Measurements from ENCODE around the gene RFX2.

Gene RFX2

DNA sequence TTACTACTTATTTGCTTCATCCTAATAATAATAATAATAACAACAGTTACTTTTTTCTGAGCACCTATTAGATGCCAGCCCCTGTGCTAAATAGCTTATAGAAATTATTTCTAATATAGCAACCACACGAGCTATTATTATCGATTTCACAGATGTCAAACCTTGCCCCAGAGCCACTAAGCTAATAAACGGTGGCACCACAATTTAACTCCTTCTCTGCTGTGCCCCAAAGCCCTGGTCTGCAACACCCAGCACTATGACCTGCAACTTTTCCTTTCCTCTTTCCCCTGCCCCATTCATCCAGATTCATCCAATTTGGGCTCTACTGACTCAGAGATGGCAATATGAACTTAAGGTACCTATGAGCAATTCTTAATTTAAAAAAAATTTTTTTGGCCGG lies 6.4 kb downstream of the RFX2 start:
- no peak for DNase-seq (ENCODE audit: low read depth)

- no peak for DNase-seq (ENCODE audit: low read depth)
Measured at GRCh38 chr19:6103217-6103644, 7.1 kb downstream of the RFX2 start.

- DNase-seq (ENCODE audit: low read depth): no peak
Measured at GRCh38 chr19:6101991-6102390, 8.3 kb downstream of the RFX2 start.

GRCh38 chr19:6101291-6101825 lies 8.9 kb downstream of the RFX2 start:
- DNase-seq (ENCODE audit: low read depth): no peak

DNA sequence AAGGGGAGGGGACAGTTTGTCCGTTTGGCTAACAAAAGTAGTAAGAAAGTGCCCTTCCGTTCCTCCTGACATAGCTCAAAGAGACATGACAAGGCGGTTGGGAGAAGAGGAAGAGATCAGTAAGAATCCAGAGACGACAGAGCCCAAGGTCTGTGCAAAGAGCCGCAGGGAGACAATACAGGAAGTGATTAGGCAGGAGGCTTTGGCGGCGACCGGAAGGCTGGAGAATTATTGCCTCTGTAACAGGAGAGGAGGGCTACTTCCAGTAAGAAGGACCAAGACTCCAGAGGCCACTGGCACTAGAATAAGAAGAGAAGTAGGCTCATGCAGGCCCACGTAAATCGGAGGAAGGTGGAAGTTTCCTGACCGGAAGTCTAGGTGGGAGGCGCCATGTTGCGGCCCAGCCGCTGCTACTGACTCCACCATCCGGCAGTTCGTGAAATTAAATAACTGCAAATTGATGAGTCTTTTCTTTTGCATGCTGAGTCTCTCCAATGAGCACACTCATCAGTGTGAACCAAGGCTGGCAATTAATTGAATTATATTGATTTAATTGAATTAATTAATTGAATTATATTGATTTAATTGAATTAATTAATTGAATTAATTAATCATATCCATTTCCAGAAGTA lies 9.9 kb downstream of the RFX2 start:
- peak; percentile 25 for DNase-seq (ENCODE audit: low read depth)

DNA sequence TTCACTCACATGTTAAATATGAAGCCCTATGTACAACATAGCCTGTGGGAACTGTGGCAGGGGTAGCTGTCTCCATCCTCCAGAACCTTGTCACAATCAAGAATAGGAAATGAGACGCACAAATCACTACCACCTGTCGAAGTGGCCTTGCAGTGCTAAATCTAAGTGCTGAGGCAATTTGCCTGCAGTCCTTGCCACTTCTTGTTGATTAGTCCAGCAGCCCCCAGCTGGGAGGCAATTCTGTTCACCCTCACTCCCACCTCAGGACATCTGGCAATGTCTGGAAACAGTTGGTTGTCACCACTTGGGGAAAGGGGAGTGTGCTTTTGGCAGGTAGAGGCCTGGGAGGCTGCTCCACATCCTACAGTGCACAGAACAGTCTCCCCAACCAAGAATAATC lies 10.7 kb downstream of the RFX2 start:
- no peak for DNase-seq (ENCODE audit: low read depth)

- no peak for DNase-seq (ENCODE audit: low read depth)
Measured at GRCh38 chr19:6099033-6099432, 11.3 kb downstream of the RFX2 start.

DNA sequence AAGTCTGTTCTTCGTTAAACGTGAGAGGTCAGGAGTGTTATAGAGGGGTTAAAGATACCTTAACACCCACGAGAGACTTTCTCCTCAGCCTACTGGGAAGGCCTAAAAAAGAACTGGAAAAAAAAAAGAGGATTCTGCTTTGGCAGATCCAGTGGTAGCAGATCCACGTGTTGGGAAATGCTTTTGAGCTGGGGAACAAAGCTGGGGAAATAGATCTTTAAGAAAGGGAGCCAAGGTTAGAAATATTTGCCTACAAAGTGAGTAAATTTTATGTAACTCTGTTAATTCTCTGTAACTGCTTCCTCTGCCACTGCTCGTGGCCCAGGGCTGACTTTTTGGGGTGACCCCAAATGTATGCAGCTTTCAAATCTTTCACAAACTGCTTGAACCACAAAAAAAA lies 11.7 kb downstream of the RFX2 start:
- DNase-seq (ENCODE audit: low read depth): no peak

- DNase-seq (ENCODE audit: low read depth): no peak
Measured at GRCh38 chr19:6097911-6098310, 12.4 kb downstream of the RFX2 start.

DNA sequence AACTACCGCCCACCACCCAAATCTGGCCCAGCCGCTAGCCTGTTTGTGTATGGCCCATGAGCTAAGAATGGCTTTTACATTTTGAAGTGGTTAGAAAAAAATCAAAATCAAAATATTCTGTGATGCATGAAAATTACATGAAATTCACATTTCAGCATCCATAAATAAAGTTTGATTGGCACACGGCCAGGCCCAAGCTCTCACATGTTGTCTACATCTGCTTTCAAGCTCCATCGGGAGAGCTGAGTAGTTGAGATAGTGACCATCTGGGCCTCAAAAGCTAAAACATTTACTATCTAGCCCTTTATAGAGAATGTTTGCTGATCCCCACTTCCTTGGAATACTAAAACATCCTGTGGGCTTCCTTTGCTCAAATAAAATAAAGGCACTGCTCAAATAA lies 14.5 kb downstream of the RFX2 start:
- no peak for DNase-seq (ENCODE audit: low read depth)

DNA sequence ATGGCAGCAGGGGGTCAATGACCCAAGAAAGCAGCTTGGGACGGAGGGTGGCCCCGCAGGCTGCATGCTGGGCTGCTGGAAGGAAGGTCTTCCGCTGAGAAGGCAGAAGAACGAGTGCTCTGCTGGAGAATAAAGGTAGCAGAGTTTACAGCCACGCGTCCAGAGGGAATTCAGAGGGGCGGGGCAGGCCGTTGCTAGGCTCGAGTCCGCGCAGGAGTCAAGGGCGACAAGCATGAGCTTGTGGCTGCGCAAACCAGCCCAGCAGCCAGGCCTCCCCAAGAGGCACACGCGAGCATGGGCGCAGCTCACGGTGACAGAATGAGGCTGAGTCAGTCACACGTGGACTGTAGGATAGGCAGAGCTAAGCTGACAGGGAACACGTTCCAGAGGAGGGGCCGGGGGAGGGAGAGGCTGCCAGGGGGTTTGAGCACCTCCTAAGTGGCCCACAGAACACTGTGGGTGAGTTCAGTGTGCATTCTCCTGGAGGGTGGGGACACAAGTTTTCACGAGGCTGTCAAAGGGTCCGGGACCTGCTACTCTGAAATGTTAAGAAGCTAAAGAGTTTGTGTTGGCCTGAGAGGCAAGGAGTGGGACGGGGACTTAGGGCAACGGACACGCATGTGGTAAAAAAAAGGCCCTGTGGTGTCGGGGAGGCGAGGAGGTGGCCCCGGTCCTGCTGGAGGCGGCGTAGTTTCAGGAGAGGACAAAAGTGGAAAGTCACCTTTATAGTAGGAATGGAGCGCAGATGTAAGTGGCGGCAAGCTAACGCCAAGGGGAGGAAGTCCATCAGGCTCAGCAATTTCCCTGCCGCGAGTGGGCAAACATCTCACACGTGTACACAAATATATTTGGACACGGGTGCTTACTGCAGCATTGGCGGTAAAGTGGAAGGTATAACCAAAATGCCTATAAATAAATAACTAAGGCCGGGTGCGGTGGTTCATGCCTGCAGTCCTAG lies 17.7 kb downstream of the RFX2 start:
- no peak for DNase-seq (ENCODE audit: low read depth)

DNA sequence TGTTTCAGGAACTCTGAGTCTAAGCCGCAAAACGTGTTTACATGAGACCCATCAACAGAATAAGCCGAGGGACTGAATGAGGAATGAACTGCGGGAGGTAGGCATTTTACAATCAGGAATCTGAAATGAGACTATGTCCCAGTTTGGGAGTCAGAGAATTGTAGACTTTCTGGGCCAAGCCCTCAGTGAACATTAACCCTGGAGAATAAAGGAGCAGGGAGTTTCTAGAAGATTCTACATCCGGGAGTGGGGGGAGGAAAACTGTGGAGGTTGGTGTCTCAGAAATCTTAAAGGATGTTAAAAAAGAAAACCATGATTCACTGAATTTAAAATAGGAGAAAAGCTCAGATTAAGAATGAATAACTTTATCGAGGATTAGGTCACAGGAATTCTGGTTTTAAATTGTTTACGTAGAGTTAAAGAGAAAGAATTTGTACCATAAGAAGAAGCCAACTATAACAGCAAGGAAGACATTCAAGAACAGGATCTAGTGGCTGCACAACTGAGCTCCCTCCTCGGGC lies 18.5 kb downstream of the RFX2 start:
- DNase-seq (ENCODE audit: low read depth): no peak

- no peak for DNase-seq (ENCODE audit: low read depth)
Measured at GRCh38 chr19:6090634-6091033, 19.7 kb downstream of the RFX2 start.

DNA sequence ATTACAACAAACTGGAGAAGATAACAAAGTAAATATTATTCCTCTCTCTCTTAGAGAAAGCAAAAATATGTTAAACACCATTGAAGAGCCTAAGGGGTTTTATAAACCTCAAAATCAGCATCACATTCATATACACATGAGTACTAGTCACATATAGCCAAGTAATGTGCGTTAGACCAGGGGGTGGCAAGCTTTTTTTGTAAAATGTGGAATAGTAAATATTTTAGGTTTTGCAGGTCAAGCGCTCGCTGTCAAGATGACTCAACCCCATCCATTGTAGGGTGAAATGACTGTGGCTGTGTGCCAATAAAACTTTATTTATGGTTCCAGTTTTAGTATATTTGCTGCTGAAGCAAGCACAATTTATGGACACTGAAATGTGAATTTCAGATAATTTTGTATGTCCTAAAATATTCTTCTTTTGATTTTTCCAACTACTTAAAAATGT lies 21.7 kb downstream of the RFX2 start:
- DNase-seq (ENCODE audit: low read depth): no peak

- no peak for DNase-seq (ENCODE audit: low read depth)
Measured at GRCh38 chr19:6087074-6087571, 23.2 kb downstream of the RFX2 start.

DNA sequence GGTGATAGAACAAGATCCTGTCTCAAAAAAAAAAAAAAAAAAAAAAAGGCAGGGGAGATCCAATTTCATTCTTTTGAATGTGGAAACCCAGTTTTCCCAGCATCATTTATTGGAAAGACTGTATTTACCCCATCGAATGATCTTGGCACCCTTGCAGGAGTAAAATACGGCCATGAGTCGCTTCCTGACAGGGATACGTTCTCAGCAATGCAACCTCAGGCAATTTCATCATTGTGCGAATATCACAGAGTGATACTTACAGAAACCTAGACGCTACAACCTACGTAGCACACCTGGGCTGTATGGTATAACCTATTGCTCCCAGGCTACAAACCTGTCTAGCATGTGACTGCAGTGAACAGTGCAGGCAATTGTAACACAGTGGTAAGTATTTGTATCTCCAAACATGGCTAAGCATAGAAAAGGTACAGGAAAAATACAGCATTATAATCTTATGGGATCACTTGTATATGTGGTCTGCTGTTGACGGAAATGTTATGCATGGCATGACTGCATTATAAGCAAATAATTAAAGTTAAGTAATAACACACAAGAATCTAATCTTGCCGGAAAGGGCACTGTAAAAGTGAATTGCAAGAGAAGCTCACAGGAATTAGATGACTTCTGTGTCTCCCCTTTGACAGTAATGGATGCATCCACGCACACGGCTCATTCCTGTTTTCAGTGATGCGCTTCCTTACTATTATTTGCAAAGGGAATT lies 24.1 kb downstream of the RFX2 start:
- DNase-seq (ENCODE audit: low read depth): no peak

- no peak for DNase-seq (ENCODE audit: low read depth)
Measured at GRCh38 chr19:6084821-6085220, 25.5 kb downstream of the RFX2 start.

- no peak for DNase-seq (ENCODE audit: low read depth)
Measured at GRCh38 chr19:6079107-6079506, 31.2 kb downstream of the RFX2 start.

DNA sequence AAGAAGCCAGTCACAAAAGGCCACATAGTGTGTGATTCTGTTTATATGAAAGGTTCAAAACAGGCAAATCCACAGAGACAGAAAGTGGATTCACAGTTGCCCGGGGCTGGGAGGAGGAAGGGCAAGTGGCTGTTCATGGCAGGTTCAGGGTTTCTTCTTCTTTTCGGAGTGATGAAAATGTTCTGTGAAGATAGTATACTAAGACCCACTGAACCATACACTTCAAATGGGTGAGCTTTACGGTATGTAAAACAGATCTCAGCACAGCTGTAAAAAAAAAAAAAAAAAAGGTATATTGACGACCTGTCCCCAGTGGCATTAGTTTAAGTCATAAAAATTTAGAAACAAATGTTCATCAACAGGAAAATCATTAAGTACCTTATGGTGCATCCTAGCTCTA lies 32.2 kb downstream of the RFX2 start:
- no peak for DNase-seq (ENCODE audit: low read depth)

DNA sequence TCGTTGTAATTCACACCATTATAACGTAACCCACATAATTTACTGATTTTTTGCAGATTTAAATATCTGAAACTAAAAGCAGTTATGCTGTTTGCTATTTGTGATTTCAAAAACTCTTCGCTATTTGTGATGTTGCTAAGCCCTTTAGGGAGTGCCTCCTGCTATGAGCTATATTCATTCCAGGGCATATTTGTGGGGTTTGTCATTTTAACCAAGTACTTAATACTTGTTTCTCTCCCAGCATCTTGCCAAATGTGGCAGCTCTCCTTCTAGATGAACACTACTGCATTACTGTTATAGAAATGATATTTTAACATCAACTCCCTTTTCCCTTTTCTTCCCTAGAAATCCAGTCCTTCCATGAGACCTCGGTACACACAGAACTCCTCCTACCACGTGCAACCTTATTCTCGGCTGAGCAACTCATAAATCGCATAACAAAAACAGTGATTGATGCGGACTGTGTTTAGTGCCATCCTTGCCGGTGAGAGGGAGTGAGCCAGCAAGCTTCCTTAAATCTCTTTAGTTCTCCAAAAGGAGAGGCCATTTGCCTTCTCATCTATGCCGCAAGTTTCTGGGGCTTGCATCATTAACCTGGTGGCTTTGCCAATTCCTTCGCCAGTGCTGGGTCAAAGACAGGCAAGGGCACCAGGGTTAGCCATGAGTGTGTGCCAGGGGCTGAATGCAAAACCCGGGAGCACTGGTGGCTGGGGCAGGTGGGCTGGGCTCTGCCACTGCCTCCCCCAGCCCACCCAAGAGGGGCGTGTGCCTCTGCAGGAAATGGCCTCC lies 33.4 kb downstream of the RFX2 start:
- no peak for DNase-seq (ENCODE audit: low read depth)

DNA sequence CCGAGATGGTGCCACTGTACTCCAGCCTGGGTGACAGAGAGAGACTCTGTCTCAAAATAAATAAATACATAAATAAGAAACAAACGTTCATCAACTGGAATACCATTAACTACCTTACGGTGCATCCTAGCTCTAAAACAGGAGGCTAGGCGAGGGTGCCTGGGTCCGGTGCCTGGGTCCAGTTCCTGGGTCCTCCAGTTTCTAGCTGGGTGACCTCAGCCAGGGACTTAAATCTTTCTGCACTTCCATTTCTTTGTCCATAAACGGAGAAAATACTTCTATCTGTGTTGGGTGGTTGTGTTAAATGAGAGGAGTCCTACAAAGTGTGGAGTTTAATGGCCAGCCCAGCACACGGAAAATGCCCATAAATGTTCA lies 34.0 kb downstream of the RFX2 start:
- DNase-seq (ENCODE audit: low read depth): no peak
